GM12878 (cell line): ENCODE measurements around the gene TLR1. TPM values are rescaled to one million over a fixed set of nuclear protein-coding genes. Genes with fewer than 3 reads are reported as not detected.

ENCODE experiments used
- ATAC-seq: fragments of 200-7000 bp; cut with Tn5 transposase; 3 replicates; pipeline ENCODE4 v1.9.1; 2020; ENCODE audit warnings: mild to moderate bottlenecking, moderate library complexity
- BruUV-seq: library from RNA; stranded (reverse); fragments of 400-500 nt; replicated peaks from 2 replicates; lab custom pipeline; 2021; lab: Mats Ljungman, UMichigan
- CTCF ChIA-PET: fragments of 300-600 bp; sonication (Branson Sonifier 250); formaldehyde crosslinking; extraction: SDS; loops from one replicate; lab custom pipeline; 2021; ENCODE audit warnings: inconsistent platforms; lab: Yijun Ruan, JAX
- POLR2A ChIA-PET: fragments of 350-600 bp; formaldehyde crosslinking; extraction: SDS; loops from one replicate; lab custom pipeline; 2021; ENCODE audit warnings: inconsistent platforms; lab: Charles Lee
- RAD21 ChIA-PET: fragments of 300-600 bp; sonication (Branson Sonifier 250); formaldehyde crosslinking; loops from one replicate; lab custom pipeline; 2023; ENCODE audit warnings: antibody characterized with exemption; ENCODE audit not compliant: unreplicated experiment; lab: Charles Lee
- SMC1A ChIA-PET: fragments of 300-600 bp; sonication (Branson Sonifier 250); formaldehyde crosslinking; loops from one replicate; lab custom pipeline; 2023; ENCODE audit not compliant: unreplicated experiment, uncharacterized antibody; lab: Charles Lee
- DNase-seq: peaks from one replicate; pipeline ENCODE4 v3.0.0-alpha.2; 2011; ENCODE audit warnings: low read depth, low spot score
- FAIRE-seq: peaks from 3 replicates; lab custom pipeline; 2011; peaks lifted over from hg19 to GRCh38; lab: Jason Lieb, UNC
- H2AFZ ChIP-seq: 2 replicates; pipeline ENCODE4 v1.6.0; 2011; ENCODE audit warnings: low read depth, low read length, control low read depth; ENCODE audit not compliant: control insufficient read depth
- H3K27ac ChIP-seq: 2 replicates; pipeline ENCODE4 v1.5.1; 2011; ENCODE audit warnings: control low read depth; ENCODE audit not compliant: control insufficient read depth, insufficient read depth
- H3K27me3 ChIP-seq, 2 experiments: replicated peaks in 1 of 2; 2 replicates each; pipeline versions ENCODE4 v1.6.0 to v1.6.1; 2011; ENCODE audit warnings: low read length in 1 of 2; ENCODE audit not compliant: control insufficient read depth in 2 of 2, insufficient read depth in 2 of 2
- H3K36me3 ChIP-seq, 2 experiments: 2 replicates each; pipeline ENCODE4 v1.5.1; 2011; ENCODE audit warnings: low read length in 1 of 2; ENCODE audit not compliant: control insufficient read depth in 2 of 2, insufficient read depth in 2 of 2
- H3K4me1 ChIP-seq: 2 replicates; pipeline ENCODE4 v1.6.1; 2011; ENCODE audit warnings: mild to moderate bottlenecking, low read length, moderate library complexity, mixed read lengths; ENCODE audit not compliant: control insufficient read depth, insufficient read depth
- H3K4me2 ChIP-seq: 2 replicates; pipeline ENCODE4 v1.6.0; 2011; ENCODE audit warnings: control low read depth; ENCODE audit not compliant: control insufficient read depth, insufficient read depth
- H3K4me3 ChIP-seq: fragments of 200-600 bp; sonication (generic); 2 replicates; pipeline ENCODE4 v1.5.1; 2016
- H3K79me2 ChIP-seq: 2 replicates; pipeline ENCODE4 v1.6.0; 2011; ENCODE audit warnings: low read length; ENCODE audit not compliant: control insufficient read depth, insufficient read depth
- H3K9ac ChIP-seq: 2 replicates; pipeline ENCODE4 v1.8.0; 2011; ENCODE audit warnings: low read length, control low read depth, mixed read lengths; ENCODE audit not compliant: control insufficient read depth, insufficient read depth
- H3K9me3 ChIP-seq: replicated peaks from 3 replicates; pipeline ENCODE4 v1.5.1; 2011; ENCODE audit warnings: mild to moderate bottlenecking, low read length; ENCODE audit not compliant: control insufficient read depth, insufficient read depth
- H4K20me1 ChIP-seq: 2 replicates; pipeline ENCODE4 v1.6.0; 2011; ENCODE audit not compliant: control insufficient read depth, insufficient read depth
- ATF7 ChIP-seq: fragments of 450-650 bp; IDR thresholded peaks from 2 replicates; pipeline ENCODE4 v1.6.1; 2016; ENCODE audit warnings: low read depth, mild to moderate bottlenecking
- BHLHE40 ChIP-seq, 2 experiments: fragments of 450-650 bp in 1 of 2; IDR thresholded peaks; 2 replicates each; pipeline ENCODE4 v1.6.1; 2011 to 2017; ENCODE audit warnings: low read depth in 2 of 2, borderline replicate concordance in 1 of 2, improper control_type of control experiment in 1 of 2, low read length in 1 of 2, mild to moderate bottlenecking in 1 of 2
- IKZF2 ChIP-seq, 2 experiments: fragments of 450-650 bp; IDR thresholded peaks; 2 replicates each; pipeline ENCODE4 v1.6.1; 2017; ENCODE audit warnings: mild to moderate bottlenecking in 2 of 2, moderate library complexity in 2 of 2
- MEF2A ChIP-seq: IDR thresholded peaks from 2 replicates; pipeline ENCODE4 v1.6.1; 2011; ENCODE audit warnings: low read depth, mild to moderate bottlenecking, low read length, moderate library complexity; ENCODE audit not compliant: insufficient read depth
- MYB ChIP-seq: fragments of 150-350 bp; IDR thresholded peaks from 2 replicates; pipeline ENCODE4 v1.6.1; 2014; ENCODE audit warnings: mild to moderate bottlenecking, low read depth, low read length, borderline replicate concordance
- NFXL1 ChIP-seq: fragments of 450-650 bp; IDR thresholded peaks from 2 replicates; pipeline ENCODE4 v1.6.1; 2017; ENCODE audit warnings: antibody characterized with exemption, mild to moderate bottlenecking, borderline replicate concordance
- POLR2AphosphoS5 ChIP-seq: IDR thresholded peaks from 2 replicates; pipeline ENCODE4 v1.6.1; 2011; ENCODE audit warnings: mild to moderate bottlenecking, low read length, inconsistent platforms
- RFX5 ChIP-seq: IDR thresholded peaks from 2 replicates; pipeline ENCODE4 v1.6.1; 2011; ENCODE audit warnings: low read depth, low read length, improper control_type of control experiment
- SIN3A ChIP-seq: IDR thresholded peaks from 2 replicates; pipeline ENCODE4 v1.6.1; 2012; ENCODE audit warnings: low read depth, low read length, improper control_type of control experiment
- SMAD1 ChIP-seq: fragments of 450-650 bp; IDR thresholded peaks from 2 replicates; pipeline ENCODE4 v1.6.1; 2018; ENCODE audit warnings: mild to moderate bottlenecking, low read depth; ENCODE audit not compliant: partially characterized antibody
- SP1 ChIP-seq: IDR thresholded peaks from one replicate; pipeline ENCODE4 v1.6.1; 2011; ENCODE audit warnings: low read depth, low read length
- YBX1 ChIP-seq: fragments of 450-650 bp; IDR thresholded peaks from 2 replicates; pipeline ENCODE4 v1.6.1; 2016; ENCODE audit warnings: antibody characterized with exemption
- ZBTB40 ChIP-seq: fragments of 450-650 bp; IDR thresholded peaks from 2 replicates; pipeline ENCODE4 v1.6.1; 2016; ENCODE audit warnings: mild to moderate bottlenecking, moderate library complexity, borderline replicate concordance
- WGBS: methylation state at CpG from one replicate; pipeline ENCODE4 v1.1.6; 2016; ENCODE audit warnings: low lambda C conversion rate; ENCODE audit not compliant: insufficient replicate concordance, insufficient coverage; ENCODE audit errors: missing lambda C conversion rate; 5-methylcytosine and 5-hydroxymethylcytosine counted together
- in situ Hi-C: fragments of 300-500 bp; cut with MboI; formaldehyde crosslinking; loops from 9 replicates; pipeline ENCODE4 v1.14.3; 2018; ENCODE audit warnings: mixed read lengths
- intact Hi-C: fragments of 100-400 bp; cut with micrococcal nuclease; formaldehyde crosslinking; loops from one replicate; pipeline ENCODE4 v1.14.2; 2022; ENCODE audit not compliant: unreplicated experiment
- polyA plus RNA-seq, 11 experiments: library from polyadenylated mRNA; depleted of rRNA in 4 of 11; unstranded in 6 of 11; stranded (reverse) in 5 of 11; fragments of >200 nt; fragmentation: Nextera tagmentation in 4 of 11; fragmentation: Illumina TruSeq in 1 of 11; extraction: Ambion mirVana in 4 of 11; extraction: Trizol in 1 of 11; gene quantifications; 1 replicate in 1 of 11; 2 replicates in 10 of 11; pipeline versions ENCODE4 v1.2.1 to v1.2.3, GENCODE V29; 2011 to 2016; ENCODE audit warnings: inconsistent platforms in 2 of 11, missing spikeins in 2 of 11, low read depth in 1 of 11
- total RNA-seq, 4 experiments: library from RNA; depleted of rRNA in 3 of 4; stranded (reverse); fragments of >200 nt in 3 of 4; fragmentation: Illumina TruSeq in 1 of 4; extraction: Trizol in 1 of 4; gene quantifications; 2 replicates each; pipeline versions ENCODE4 v1.2.1 to v1.2.3, GENCODE V29; 2013 to 2021

The TLR1 gene
- total and polyA plus RNA-seq, 10 of the 15 experiments (the other 5 are each of a cell fraction or from before 2014, with no cell fraction given): 9.3 to 57.1 (median 20.4) TPM

DNA sequence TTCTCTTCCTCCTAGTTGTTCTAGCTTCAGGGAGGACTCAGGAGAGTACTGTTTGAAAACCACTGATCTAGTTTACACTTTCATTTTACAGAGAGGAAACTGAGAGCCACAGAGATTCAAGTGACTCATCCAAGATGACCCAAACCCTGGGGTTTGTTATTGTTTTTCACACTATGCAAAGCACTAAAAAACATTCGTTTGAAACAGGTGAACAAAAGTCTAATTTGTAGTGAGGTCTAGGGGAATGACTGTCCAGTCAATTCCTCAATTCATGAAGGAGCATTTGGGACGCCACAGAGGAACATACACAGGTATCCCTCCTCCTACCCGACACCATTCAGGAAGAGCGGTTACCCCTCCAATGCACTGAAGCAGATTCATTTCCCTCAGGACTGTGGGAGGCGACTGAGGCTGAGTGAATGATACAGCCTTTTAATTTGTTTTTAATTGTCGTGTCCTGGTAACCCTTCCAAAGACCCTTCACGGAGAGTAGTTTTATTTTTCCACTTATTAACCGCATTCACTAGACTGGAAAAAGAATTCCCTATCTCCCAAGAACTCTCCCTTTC, 52.1 kb downstream of the TLR1 start (continued):
- TF ChIP-seq IKZF2 (IDR thresholded peaks at IDR 0.05) (peak; percentile 52 to 62), SMAD1 (no peak), ATF7 (peak; percentile 63)
- TF ChIP-seq, all 136 proteins: peak for 20

DNA sequence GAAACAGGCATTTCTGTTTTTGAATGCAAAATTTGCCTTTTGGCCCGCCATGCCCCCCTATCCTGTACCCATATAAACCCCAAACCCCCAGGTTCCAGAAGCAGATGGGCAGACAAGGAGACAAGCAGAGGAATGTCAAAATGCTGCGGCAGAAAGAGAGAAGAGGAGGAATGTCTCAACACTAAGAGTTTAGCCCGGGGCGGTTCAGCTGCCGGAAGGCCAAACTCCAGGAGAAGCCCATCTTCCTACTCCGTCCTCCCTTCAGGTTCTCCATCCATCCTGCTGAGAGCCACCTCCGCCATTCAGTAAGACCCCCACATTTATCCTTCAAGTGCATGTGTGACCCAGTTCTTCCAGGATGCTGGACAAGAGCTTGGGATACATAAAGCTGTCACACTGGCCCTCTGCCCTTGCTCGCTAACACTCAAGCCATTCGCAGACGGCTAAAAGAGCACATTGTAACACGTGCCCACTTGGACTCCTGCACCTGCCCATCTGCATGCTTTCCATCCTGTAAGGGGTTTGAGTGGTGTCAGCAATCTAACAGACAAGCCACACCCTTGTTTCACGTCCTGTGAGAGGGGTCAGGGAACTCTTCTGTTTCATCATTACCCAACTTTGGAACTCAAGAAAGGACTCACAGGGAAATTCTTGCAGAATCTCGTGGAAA, 53.1 kb downstream of the TLR1 start:
- in situ Hi-C loops (loop anchor here (25.0 kb wide), 1 partner anchor 286 kb away; the partner anchor contains the start of gene TMEM156), intact Hi-C loops (no loop called here)
- Histone ChIP-seq H3K9me3 (peaks cover 5% of the 10 kb centered on the region), H2AFZ (no peak overlapping the region), H3K9ac (no peak overlapping the region), H3K79me2 (no peaks in the 10 kb centered on the region; the same call in 1 of the 2 replicates), H3K27me3 (no peaks in the 10 kb centered on the region), H3K4me2 (0 out of 2 replicates have a peak overlapping the region, but pooled peaks have one; percentile 71), H3K4me1 (peaks cover 18% of the 10 kb centered on the region), H3K36me3 (no peaks in the 10 kb centered on the region), H3K4me3 (no peak overlapping the region), H4K20me1 (no peaks in the 10 kb centered on the region), H3K27ac (no peak overlapping the region)
- ChIA-PET CTCF (no interaction called here), SMC1A (no interaction called here), POLR2A (interaction anchor here (0.6 kb wide), 1 partner anchor 25 kb away, joined by 3 read pairs; no protein-coding TSS in a partner anchor), RAD21 (interaction anchor here (0.8 to 1.1 kb wide), 2 partner anchors 8 to 29 kb away, joined by 3 read pairs; no protein-coding TSS in a partner anchor)
- no TSS peak for BruUV-seq
- TF ChIP-seq POLR2AphosphoS5 (no peak), SMAD1 (no peak), RFX5 (no peak), NFXL1 (no peak), MEF2A (no peak), BHLHE40 (IDR thresholded peaks at IDR 0.05; ENCODE audit: borderline replicate concordance in 1 of 2, low read depth in 2 of 2, low read length in 1 of 2) (no peak; a peak in 1 of 4 replicates), SIN3A (no peak), YBX1 (no peak), MYB (no peak), SP1 (no peak), ZBTB40 (no peak)
- no peak for DNase-seq
- WGBS: 64% methylated on average over 13 of the region's 13 CpGs
- no peak for FAIRE-seq
- peak; percentile 9; the same call in 1 of the 3 replicates for ATAC-seq
